Breast epithelium (tissue), 4 donors: ENCODE results near the gene FBLL1. TPM values are rescaled to one million over a fixed set of nuclear protein-coding genes. Genes with fewer than 3 reads are reported as not detected.

Source experiments
- DNase-seq, 2 donors: peaks; one replicate each; pipeline ENCODE4 v3.0.0-alpha.2; 2019; ENCODE audit warnings: low spot score in 2 of 2
- H3K27ac ChIP-seq, 2 donors: fragments of 200-600 bp; sonication (generic) in 1 of 2; one replicate each; pipeline ENCODE4 v1.5.1; 2016 to 2019; ENCODE audit warnings: mild to moderate bottlenecking in 1 of 2
- H3K27me3 ChIP-seq, 2 donors: fragments of 200-600 bp; sonication (generic) in 1 of 2; one replicate each; pipeline versions ENCODE4 v1.5.1 to v1.6.0; 2017 to 2019; ENCODE audit warnings: control low read depth in 1 of 2, mild to moderate bottlenecking in 1 of 2
- H3K36me3 ChIP-seq: fragments of 200-600 bp; one replicate; pipeline ENCODE4 v1.5.1; 2019
- H3K4me1 ChIP-seq, 2 donors: fragments of 200-600 bp; sonication (generic); one replicate each; pipeline ENCODE4 v1.5.1; 2016 to 2019; ENCODE audit warnings: control low read depth in 1 of 2
- H3K4me3 ChIP-seq, 3 donors: fragments of 200-600 bp; sonication (generic); 1 replicate in 2 of 3; 2 replicates in 1 of 3; pipeline ENCODE4 v1.5.1; 2016 to 2019; ENCODE audit warnings: mild to moderate bottlenecking in 3 of 3, moderate library complexity in 2 of 3
- H3K9me3 ChIP-seq, 2 donors: fragments of 200-600 bp; sonication (generic) in 1 of 2; one replicate each; pipeline ENCODE4 v1.5.1; 2016 to 2019; ENCODE audit warnings: control low read depth in 1 of 2
- CTCF ChIP-seq, 3 donors: fragments of 450-650 bp; IDR thresholded peaks; one replicate each; pipeline ENCODE4 v1.5.1; 2016 to 2017; ENCODE audit warnings: antibody characterized with exemption in 3 of 3, mild to moderate bottlenecking in 3 of 3, moderate library complexity in 3 of 3
- POLR2A ChIP-seq: fragments of 450-650 bp; IDR thresholded peaks from one replicate; pipeline ENCODE4 v1.6.1; 2016; ENCODE audit warnings: antibody characterized with exemption, mild to moderate bottlenecking, moderate library complexity
- POLR2AphosphoS5 ChIP-seq, 3 donors: sonication (generic); formaldehyde crosslinking; IDR thresholded peaks; one replicate each; pipeline ENCODE4 v1.6.1; 2017; ENCODE audit warnings: antibody characterized with exemption in 3 of 3
- intact Hi-C: fragments of 100-400 bp; cut with DNase I; formaldehyde crosslinking; loops from one replicate; pipeline ENCODE4 v1.15.1; 2023; ENCODE audit warnings: low total_unique reads
- total RNA-seq, 3 donors: library from RNA; depleted of rRNA; stranded (reverse); fragments of >200 nt; gene quantifications; one replicate each; pipeline ENCODE4 v1.1.0, GENCODE V29; 2016

Gene FBLL1
- total RNA-seq, 3 donors from 2014 or later: 0.32 to 1.6 (median 0.33) TPM

DNA sequence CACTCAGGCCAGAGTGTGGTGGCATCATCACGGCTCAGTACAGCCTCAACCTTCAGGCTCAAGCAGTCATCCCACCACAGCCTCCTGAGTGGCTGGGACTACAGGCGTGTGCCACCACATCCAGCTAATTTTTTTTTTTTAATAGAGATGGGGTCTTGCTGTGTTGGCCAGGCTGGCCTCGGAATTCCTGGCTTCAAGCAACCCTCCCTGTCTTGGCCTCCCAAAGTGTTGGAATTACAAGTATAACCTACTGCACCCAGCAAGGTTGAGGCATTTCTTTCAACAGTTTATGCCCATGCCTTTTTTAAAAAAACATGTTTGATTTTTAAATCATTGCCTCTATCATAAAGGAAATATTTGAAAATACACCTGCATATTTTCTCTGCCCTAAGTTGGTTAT is 40.0 kb upstream of the FBLL1 start:
- TF ChIP-seq CTCF (IDR thresholded peaks at IDR 0.05) (no peak), POLR2AphosphoS5 (IDR thresholded peaks at IDR 0.05) (no peak), POLR2A (no peak)
- H3K4me1 ChIP-seq: no peaks in the 10 kb centered on the region
- H3K36me3 ChIP-seq: peaks cover 8% of the 10 kb centered on the region
- DNase-seq: no peak
- intact Hi-C loops: no loop called here
- H3K9me3 ChIP-seq: no peaks in the 10 kb centered on the region
- H3K27ac ChIP-seq: no peak overlapping the region
- no peak overlapping the region for H3K4me3 ChIP-seq
- no peaks in the 10 kb centered on the region for H3K27me3 ChIP-seq

DNA sequence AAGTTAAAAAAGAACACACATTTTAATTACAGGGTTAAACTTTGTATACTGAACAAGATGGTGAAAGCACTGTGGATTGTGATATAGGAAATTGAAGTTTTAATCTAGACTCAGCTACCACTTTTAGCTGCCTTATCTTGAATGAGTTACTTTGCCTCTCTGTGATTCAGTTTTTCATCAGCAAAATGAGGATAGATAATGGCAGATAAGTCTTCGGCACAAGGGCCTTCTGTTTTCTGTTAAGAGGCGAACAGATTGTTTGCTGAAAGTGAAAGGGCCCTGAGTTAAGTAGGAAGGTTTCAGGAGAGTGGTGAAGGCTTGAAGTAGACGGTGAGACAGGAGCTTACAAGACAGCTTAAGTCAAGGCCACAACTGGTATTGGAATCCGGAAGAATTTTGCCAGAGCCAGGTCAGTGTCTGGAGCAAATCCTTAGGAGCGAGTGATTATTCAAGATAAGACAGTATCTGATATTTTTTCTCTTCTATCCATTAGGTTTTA is 35.0 kb upstream of the FBLL1 start:
- intact Hi-C loops: no loop called here

DNA sequence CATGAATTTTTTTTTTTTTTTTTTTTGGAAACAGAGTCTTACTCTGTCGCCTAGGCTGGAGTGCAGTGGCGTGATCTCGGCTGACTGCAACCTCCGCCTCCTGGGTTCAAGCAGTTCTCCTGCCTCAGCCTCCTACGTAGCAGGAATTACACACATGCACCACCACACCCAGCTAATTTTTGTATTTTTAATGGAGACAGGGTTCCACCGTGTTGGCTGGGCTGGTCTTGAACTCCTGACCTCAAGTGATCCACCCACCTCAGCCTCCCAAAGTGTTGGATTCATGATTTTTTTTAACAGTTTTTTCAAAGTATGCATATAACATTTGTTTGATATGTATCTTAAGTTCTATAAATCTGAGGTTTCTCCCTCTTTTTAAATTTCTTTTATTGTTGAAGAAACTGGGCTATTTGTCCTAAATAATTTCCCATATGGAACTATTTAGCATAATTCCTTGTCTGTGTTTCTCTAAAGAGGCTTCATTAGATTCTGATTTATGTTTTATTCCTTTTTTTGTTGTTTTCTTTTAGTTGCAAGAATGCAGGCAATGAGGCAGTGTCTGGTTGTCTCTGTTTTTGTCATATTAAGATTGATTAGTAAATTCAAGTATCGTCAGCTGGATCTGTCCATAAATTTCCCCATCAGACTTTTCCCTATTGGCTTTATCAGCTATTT is 26.4 kb upstream of the FBLL1 start:
- H3K4me3 ChIP-seq: no peak overlapping the region
- no peak for DNase-seq
- no peaks in the 10 kb centered on the region for H3K4me1 ChIP-seq
- TF ChIP-seq CTCF (IDR thresholded peaks at IDR 0.05) (no peak), POLR2A (no peak), POLR2AphosphoS5 (IDR thresholded peaks at IDR 0.05) (no peak)
- H3K9me3 ChIP-seq: no peaks in the 10 kb centered on the region
- no peak overlapping the region for H3K27ac ChIP-seq
- no peaks in the 10 kb centered on the region for H3K36me3 ChIP-seq
- H3K27me3 ChIP-seq: no peaks in the 10 kb centered on the region
- intact Hi-C loops: no loop called here

More for the DNA sequence above, 35.0 kb upstream of the FBLL1 start:
- no peak overlapping the region for H3K27ac ChIP-seq
- no peaks in the 10 kb centered on the region for H3K4me1 ChIP-seq
- no peak for DNase-seq
- H3K4me3 ChIP-seq: no peak overlapping the region
- no peaks in the 10 kb centered on the region for H3K27me3 ChIP-seq
- TF ChIP-seq CTCF (IDR thresholded peaks at IDR 0.05): no peak
- no peak for TF ChIP-seq POLR2AphosphoS5 (IDR thresholded peaks at IDR 0.05)
- TF ChIP-seq POLR2A: no peak
- peaks cover 21% of the 10 kb centered on the region for H3K36me3 ChIP-seq
- H3K9me3 ChIP-seq: no peaks in the 10 kb centered on the region

GRCh38 chr5:168513861-168514428 is 15.2 kb upstream of the FBLL1 start:
- peaks cover 12% of the 10 kb centered on the region for H3K36me3 ChIP-seq
- no peak overlapping the region for H3K4me3 ChIP-seq
- H3K4me1 ChIP-seq: no peaks in the 10 kb centered on the region
- H3K9me3 ChIP-seq: peaks cover 5 to 6% of the 10 kb centered on the region in 2 donors
- no peak for DNase-seq
- no peak overlapping the region for H3K27ac ChIP-seq
- TF ChIP-seq CTCF (IDR thresholded peaks at IDR 0.05) (no peak), POLR2A (no peak), POLR2AphosphoS5 (IDR thresholded peaks at IDR 0.05) (no peak)
- no peaks in the 10 kb centered on the region for H3K27me3 ChIP-seq
- intact Hi-C loops: no loop called here

DNA sequence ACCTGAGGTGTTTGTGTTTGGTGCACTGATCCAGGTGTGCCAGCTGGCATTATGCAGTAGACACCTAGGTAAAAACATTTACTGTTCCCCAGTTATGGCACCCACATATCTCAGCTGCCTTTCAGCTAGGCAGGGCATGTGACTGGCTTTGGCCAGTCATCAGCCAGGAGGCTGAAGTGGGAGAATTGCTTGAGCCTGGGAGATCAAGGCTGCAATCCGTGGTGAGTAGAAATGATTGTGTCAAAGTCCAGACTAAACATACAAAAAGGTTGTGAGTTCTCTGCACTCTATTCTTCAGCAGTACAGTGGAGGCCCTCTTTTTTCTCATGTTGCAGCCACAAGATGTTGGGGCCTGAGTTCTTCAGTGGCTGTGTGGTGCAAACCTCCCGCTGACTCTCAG is 3.2 kb upstream of the FBLL1 start:
- Histone ChIP-seq H3K4me1 (no peaks in the 10 kb centered on the region), H3K4me3 (no peak overlapping the region), H3K9me3 (peaks cover 0 to 5% of the 10 kb centered on the region in 2 donors), H3K36me3 (no peaks in the 10 kb centered on the region), H3K27me3 (peaks cover 0 to 4% of the 10 kb centered on the region in 2 donors), H3K27ac (no peak overlapping the region)
- TF ChIP-seq CTCF (IDR thresholded peaks at IDR 0.05) (no peak), POLR2AphosphoS5 (IDR thresholded peaks at IDR 0.05) (no peak), POLR2A (no peak)
- DNase-seq: no peak
- intact Hi-C loops: no loop called here
